Rectal smooth muscle tissue (tissue), 1 donor: ENCODE measurements around the gene MRPL11.
"Not testable (repeated sequence)": the region's sequence is repeated elsewhere in the genome, so short reads cannot be mapped to it uniquely, and the experiment has no call there.

Experiments used
- H3K27ac ChIP-seq: one replicate; pipeline ENCODE4 v1.7.0; 2013; ENCODE audit warnings: low read depth, low read length, inconsistent platforms
- H3K27me3 ChIP-seq: one replicate; pipeline ENCODE4 v1.7.0; 2013; ENCODE audit warnings: low read length; ENCODE audit not compliant: control insufficient read depth, insufficient read depth
- H3K36me3 ChIP-seq: one replicate; pipeline ENCODE4 v1.7.0; 2013; ENCODE audit warnings: low read length; ENCODE audit not compliant: control insufficient read depth, insufficient read depth
- H3K4me1 ChIP-seq: one replicate; pipeline ENCODE4 v1.7.0; 2013; ENCODE audit warnings: low read length; ENCODE audit not compliant: control insufficient read depth, insufficient read depth
- H3K4me3 ChIP-seq: one replicate; pipeline ENCODE4 v1.7.0; 2013; ENCODE audit warnings: low read length
- H3K9ac ChIP-seq: one replicate; pipeline ENCODE4 v1.7.0; 2013; ENCODE audit warnings: low read length

Gene MRPL11

DNA sequence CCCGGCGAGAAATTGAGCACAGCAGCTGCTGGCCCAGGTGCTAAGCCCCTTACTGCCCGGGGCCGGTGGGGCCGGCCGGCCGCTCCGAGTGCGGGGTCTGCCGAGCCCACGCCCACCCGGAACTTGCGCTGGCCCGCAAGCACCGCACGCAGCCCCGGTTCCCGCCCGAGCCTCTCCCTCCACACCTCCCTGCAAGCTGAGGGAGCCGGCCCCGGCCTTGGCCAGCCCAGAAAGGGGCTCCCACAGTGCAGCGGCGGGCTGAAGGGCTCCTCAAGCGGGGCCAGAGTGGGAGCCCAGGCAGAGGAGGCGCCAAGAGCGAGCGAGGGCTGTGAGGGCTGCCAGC, 2.3 kb upstream of the MRPL11 start:
- not testable (repeated sequence) for H3K4me1 ChIP-seq, H3K36me3 ChIP-seq, H3K4me3 ChIP-seq, H3K27ac ChIP-seq, H3K9ac ChIP-seq, H3K27me3 ChIP-seq

DNA sequence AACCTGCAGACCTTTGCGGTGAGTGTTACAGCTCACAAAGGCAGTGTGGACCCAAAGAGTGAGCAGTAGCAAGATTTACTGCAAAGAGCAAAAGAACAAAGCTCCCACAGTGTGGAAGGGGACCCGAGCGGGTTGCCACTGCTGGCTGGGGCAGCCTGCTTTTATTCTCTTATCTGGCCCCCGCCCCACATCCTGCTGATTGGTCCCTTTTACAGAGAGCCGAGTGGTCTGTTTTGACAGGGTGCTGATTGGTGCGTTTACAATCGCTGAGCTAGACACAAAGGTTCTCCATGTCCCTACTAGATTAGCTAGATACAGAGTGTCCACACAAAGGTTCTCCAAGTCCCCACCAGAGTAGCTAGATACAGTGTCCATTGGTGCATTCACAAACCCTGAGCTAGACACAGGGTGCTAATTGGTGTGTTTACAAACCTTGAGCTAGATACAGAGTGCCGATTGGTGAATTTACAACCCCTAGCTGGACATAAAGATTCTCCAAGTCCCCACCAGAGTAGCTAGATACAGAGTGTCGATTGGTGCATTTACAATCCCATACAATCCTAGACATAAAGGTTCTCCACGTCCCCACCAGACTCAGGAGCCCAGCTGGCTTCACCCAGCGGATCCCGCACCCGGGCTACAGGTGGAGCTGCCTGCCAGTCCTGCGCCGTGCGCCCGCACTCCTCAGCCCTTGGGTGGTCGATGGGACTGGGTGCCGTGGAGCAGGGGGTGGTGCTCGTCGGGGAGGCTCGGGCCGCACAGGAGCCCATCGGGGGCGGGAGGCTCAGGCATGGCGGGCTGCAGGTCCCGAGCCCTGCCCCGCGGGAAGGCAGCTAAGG, 1.7 kb upstream of the MRPL11 start:
- not testable (repeated sequence) for H3K36me3 ChIP-seq, H3K4me1 ChIP-seq, H3K9ac ChIP-seq, H3K4me3 ChIP-seq, H3K27me3 ChIP-seq, H3K27ac ChIP-seq

DNA sequence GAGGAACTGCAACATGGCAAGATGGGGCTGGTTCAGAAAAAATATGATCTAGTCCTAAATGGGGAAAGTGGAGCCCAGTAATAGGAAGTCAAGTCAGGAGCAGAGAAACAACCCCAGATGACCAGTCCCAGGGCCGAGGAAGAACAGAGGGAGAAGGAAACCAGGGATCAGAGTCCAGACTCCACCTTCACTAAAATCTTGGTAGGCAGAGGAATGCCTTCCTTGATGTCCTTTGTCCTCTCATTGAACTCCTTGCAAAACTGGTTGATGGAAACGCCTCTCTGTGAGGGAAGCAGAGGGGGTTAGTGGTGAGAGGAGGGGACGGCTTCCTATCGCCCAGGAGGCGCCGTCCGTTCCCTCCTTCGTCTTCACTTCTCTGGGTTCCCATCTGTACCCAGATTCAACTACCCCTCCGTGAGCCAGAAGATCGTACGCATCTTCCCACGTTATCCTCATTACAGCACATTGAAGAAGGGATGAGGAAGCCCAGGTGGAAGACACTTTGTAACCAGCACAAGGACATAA, 607 bp downstream of the MRPL11 start:
- H3K9ac ChIP-seq: peak overlapping the region; percentile 70
- peaks cover 11% of the 10 kb centered on the region for H3K36me3 ChIP-seq
- H3K4me1 ChIP-seq: no peaks in the 10 kb centered on the region
- peak overlapping the region; percentile 87 for H3K27ac ChIP-seq
- no peaks in the 10 kb centered on the region for H3K27me3 ChIP-seq
- H3K4me3 ChIP-seq: peak overlapping the region; percentile 91

DNA sequence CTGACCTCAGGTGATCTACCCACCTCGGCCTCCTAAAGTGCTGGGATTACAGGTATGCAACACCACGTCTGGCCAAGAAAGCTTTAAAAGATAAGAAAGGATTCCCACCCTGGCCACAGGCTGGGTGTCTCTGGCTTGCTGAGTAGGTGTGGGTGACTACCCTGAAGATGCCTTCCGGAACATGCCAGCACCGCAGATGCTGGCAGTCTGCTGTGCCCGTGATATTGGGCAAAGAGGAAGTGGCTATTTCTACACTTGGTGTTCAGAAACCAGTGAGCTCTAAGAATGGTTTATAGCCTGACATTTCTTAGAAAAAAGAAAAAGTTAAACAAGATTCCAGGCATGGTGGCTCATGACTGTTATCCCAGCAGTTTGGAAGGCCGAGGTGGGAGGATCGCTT, 6.1 kb downstream of the MRPL11 start:
- Histone ChIP-seq H3K36me3 (peaks cover 11% of the 10 kb centered on the region), H3K27ac (no peak overlapping the region), H3K4me3 (no peak overlapping the region), H3K4me1 (no peaks in the 10 kb centered on the region), H3K9ac (no peak overlapping the region), H3K27me3 (no peaks in the 10 kb centered on the region)

DNA sequence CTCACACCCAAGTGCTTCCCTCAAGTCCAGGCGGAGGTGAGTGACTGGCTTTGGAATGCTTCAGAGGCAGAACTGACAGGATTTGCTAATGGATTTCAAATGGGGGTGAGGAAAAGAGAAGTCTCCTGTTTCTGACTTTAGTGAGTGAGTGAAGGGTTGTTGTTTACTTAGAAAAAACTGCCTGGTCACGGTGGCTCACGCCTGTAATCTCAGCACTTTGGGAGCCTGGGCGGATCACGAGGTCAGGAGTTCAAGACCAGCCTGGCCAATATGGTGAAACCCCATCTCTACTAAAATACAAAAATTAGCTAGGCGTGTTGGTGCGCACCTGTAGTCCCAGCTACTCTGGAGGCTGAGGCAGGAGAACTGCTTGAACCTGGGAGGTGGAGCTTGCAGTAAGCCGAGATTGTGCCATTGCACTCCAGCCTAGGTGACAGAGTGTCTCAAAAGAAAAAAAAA, 6.7 kb downstream of the MRPL11 start:
- H3K27ac ChIP-seq, H3K9ac ChIP-seq, H3K4me1 ChIP-seq, H3K27me3 ChIP-seq, H3K4me3 ChIP-seq: not testable (repeated sequence)
- H3K36me3 ChIP-seq: peaks cover 11% of the 10 kb centered on the region

DNA sequence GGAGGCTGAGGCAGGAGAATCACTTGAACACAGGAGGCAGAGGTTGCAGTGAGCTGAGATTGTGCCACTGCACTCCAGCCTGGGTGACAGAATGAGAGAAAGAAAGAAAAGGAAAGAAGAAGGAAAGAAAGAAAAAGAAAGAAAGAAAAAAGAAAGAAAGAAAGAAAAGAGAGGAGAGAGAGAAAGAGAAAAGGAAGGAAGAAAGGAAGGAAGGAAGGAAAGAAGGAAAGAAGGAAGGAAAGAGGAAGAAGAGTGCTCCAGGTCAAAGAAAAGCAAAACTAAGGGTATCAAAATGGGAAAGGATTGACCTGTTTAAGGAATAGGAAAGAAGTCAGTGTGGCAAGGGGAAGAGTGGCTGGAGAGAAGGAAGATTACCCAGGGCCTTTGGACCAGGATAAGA, 7.4 kb downstream of the MRPL11 start:
- not testable (repeated sequence) for H3K27ac ChIP-seq, H3K4me3 ChIP-seq, H3K27me3 ChIP-seq, H3K4me1 ChIP-seq, H3K9ac ChIP-seq
- H3K36me3 ChIP-seq: peaks cover 11% of the 10 kb centered on the region

DNA sequence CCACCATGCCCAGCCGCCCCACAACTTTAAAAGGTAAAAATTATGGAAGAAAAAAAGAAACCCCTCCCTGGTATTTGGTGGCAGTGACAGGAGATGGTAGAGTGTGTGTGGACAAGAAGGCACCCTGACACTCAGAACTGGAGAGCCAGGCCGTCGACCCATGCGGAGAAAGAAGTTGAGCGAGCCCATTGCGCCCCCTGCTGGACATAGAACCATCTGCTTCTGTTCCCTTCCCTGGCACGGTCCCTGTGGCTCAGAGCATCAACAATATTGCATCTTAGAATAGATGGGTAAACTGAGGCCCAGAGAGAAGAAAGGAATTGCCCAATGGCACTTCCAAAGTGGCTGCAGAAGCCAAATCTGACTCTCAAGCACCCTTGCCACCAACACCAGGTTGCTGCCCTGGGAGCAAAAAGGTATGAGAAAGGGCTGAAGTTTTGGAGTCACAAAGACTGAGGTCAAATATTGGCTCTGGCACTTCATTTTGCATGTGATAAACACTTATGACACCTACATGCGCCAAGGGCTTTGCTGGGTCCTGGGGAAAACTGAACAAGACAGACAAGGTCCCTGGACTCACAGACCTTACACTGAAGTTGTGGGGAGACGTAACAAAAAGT, 8.6 kb downstream of the MRPL11 start:
- H3K4me3 ChIP-seq: no peak overlapping the region
- H3K27ac ChIP-seq: no peak overlapping the region
- H3K9ac ChIP-seq: no peak overlapping the region
- H3K36me3 ChIP-seq: peaks cover 2% of the 10 kb centered on the region
- no peaks in the 10 kb centered on the region for H3K27me3 ChIP-seq
- H3K4me1 ChIP-seq: no peaks in the 10 kb centered on the region

DNA sequence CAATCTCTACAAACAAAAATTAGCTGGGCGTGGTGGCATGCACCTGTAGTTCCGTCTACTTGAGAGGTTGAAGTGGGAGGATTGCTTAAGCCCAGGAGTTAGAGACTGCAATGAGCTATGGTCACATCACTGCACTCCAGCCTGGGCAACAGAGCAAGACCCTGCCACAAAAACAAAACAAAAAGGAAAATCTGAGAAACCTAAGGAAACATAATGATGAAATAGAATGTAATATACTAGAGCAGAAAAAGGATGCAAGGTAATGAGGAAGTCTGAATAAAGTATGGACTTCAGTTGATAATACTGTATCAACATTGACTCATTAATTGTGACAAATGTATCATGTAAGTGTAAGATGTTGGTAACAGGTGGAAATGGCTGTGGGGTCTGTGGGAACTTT, 9.7 kb downstream of the MRPL11 start:
- no peaks in the 10 kb centered on the region for H3K27me3 ChIP-seq

DNA sequence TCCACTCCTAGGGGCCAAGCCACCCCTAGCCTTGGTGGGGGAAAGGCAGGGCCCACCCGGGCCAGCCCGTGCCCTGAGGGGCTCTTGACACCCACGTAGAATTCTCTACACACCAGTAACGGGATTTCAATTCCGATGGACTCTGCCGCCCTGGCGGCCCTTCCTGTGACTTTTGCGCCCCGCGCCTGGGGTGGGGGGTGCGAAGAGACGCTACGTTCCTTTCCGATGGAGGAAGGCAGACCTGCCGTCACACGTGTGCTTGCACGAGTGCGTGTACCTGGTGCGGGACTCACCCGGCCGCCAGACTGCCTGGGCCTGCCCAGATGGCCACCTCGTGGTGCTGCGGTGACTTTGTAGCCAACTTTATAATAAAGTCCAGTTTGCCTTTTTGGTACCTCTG, 12.3 kb downstream of the MRPL11 start:
- Histone ChIP-seq H3K27me3 (no peaks in the 10 kb centered on the region), H3K4me3 (no peak overlapping the region), H3K9ac (no peak overlapping the region), H3K27ac (no peak overlapping the region), H3K4me1 (no peaks in the 10 kb centered on the region), H3K36me3 (peaks cover 4% of the 10 kb centered on the region)

More for the DNA sequence above, 9.7 kb downstream of the MRPL11 start:
- Histone ChIP-seq H3K4me3 (no peak overlapping the region), H3K9ac (no peak overlapping the region), H3K4me1 (no peaks in the 10 kb centered on the region), H3K36me3 (no peaks in the 10 kb centered on the region), H3K27ac (no peak overlapping the region)

DNA sequence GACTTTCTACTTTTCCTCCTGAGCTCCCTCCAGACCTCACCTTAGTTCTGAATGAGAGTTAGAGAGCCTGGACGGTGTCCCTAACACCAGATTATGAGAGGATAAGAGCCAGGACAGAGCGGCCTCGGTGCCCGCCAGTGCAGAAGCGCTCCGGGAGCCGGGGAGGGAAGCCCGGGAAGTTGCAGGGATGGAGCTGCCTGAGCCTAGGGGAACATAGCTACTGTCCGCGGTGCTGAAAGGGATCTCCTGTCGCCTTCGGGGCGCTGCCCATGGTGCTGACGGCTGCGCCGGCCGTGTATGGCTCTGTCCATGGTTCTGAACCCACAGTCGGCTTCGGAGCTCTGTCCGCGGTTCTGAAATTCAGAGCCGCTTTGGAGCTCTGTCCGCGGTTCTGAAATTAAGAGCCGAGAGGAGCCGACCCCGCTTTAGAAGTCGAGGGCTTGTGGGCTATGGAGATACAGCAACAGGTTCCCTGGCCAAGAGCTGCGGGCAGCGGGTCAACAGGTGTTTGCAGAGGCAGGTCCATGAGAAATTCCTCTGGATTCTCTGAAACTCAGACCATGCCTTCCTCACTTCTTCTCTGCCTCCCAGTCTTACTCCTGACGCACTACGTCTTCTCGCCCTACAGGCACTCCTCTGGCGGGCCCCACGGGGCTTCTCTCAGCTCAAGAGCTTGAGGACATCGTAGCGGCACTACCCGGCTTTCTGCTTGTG, 17.0 kb downstream of the MRPL11 start:
- no peak overlapping the region for H3K4me3 ChIP-seq
- no peaks in the 10 kb centered on the region for H3K27me3 ChIP-seq
- H3K36me3 ChIP-seq: peaks cover 4% of the 10 kb centered on the region
- H3K27ac ChIP-seq: no peak overlapping the region
- H3K4me1 ChIP-seq: peaks cover 18% of the 10 kb centered on the region
- H3K9ac ChIP-seq: no peak overlapping the region

DNA sequence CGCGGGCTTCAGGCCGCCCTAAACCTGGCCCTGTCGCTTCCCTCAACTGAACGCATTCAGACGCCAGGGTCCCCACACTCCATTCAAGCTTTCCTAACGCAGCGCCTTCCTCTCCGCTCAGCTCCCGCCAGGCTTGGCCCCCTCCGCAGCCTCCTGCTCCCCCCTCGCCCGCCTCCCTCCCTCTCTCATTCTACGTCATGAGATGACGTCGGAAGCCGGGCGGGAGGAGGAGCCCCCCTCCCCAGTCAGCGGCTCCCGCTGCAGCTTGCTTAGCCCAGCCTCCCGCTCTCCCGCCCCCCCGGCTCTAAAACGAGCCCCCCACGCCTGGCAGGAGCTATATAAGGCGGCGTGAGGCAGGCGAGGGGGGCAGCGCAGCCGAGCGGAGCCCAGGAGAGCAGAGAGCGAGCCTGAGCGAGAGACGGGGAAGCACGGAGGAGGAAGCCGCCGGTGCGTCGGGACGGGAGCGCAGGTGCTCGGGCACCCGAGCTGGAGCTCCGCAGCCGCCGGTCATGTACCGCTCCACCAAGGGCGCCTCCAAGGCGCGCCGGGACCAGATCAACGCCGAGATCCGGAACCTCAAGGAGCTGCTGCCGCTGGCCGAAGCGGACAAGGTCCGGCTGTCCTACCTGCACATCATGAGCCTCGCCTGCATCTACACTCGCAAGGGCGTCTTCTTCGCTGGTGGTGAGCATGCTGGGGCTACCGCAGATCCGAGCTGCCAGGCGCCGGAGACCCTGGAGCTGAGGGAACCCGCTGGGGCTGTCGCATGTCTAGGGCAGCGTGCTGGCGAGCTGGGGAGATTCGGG, 17.8 kb downstream of the MRPL11 start, which contains the start of gene NPAS4:
TSS of gene NPAS4 (plus strand) at position 365 of the 806 bp plus-strand sequence. CDS start at position 510, 145 bp downstream.
- Histone ChIP-seq H3K27ac (no peak within 1 kb of the TSS), H3K36me3 (peaks cover 4% of the 10 kb centered on the region), H3K9ac (no peak within 1 kb of the TSS), H3K4me1 (peaks cover 18% of the 10 kb centered on the region), H3K4me3 (no peak within 1 kb of the TSS), H3K27me3 (no peaks in the 10 kb centered on the region)

DNA sequence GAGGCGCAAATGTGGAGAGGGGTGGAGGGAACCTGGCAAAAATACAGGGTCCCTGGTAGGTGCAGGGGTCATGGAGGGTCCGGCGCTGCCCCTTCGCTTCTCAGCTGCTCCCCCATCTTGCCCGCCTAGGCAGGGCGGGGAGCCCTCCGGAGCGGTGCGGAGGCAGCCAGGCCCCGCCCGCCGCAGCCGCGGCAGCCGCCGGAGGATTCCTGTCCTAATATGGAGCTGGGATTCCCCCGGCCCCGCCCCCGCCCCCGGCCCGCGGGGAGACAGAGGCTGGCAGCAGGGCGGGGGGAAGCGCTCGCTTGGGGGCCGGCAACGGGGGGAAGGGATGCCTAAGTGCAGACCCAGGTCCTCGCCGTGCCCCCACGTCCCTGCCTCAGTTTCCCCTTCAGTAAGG, 18.8 kb downstream of the MRPL11 start:
- no peak overlapping the region for H3K9ac ChIP-seq
- peaks cover 4% of the 10 kb centered on the region for H3K36me3 ChIP-seq
- peaks cover 18% of the 10 kb centered on the region for H3K4me1 ChIP-seq
- H3K27ac ChIP-seq: no peak overlapping the region
- H3K4me3 ChIP-seq: no peak overlapping the region
- H3K27me3 ChIP-seq: no peaks in the 10 kb centered on the region
